Measurements from ENCODE around the gene NOXA1. TPM values are rescaled to one million over a fixed set of nuclear protein-coding genes. Genes with fewer than 3 reads are reported as not detected.

Gene NOXA1
- total and polyA plus RNA-seq, 8 donors, result 6.6 to 45.5 (median 12.6) TPM

GRCh38 chr9:137474271-137474670, 51.1 kb downstream of the NOXA1 start:
- Histone ChIP-seq H3K36me3 (no peaks in the 10 kb centered on the region), H3K4me3 (no peak overlapping the region), H3K4me1 (no peaks in the 10 kb centered on the region), H3K27ac (no peak overlapping the region), H3K9me3 (no peaks in the 10 kb centered on the region), H3K27me3 (no peaks in the 10 kb centered on the region)
- intact Hi-C loops (cut with DNase I), result no loop called here
- ATAC-seq, result no peak
- TF ChIP-seq CTCF (IDR thresholded peaks at IDR 0.05), result no peak
- WGBS, 2 donors, result 96% methylated on average over 18 of the region's 18 CpGs
- FAIRE-seq, result no peak
- peak in 1 of 6 donors; percentile 28 for DNase-seq

- DNase-seq, result no peak
- intact Hi-C loops (cut with DNase I), result no loop called here
- Histone ChIP-seq H3K27me3 (no peaks in the 10 kb centered on the region), H3K4me3 (no peak overlapping the region), H3K36me3 (no peaks in the 10 kb centered on the region), H3K27ac (no peak overlapping the region), H3K4me1 (no peaks in the 10 kb centered on the region), H3K9me3 (no peaks in the 10 kb centered on the region)
- no peak for FAIRE-seq
- no peak for ATAC-seq
- WGBS, 2 donors, result 93 to 94% methylated on average over 3 of the region's 3 CpGs
- no peak for TF ChIP-seq CTCF (IDR thresholded peaks at IDR 0.05)
Observed at GRCh38 chr9:137475666-137476065, 52.5 kb downstream of the NOXA1 start.

DNA sequence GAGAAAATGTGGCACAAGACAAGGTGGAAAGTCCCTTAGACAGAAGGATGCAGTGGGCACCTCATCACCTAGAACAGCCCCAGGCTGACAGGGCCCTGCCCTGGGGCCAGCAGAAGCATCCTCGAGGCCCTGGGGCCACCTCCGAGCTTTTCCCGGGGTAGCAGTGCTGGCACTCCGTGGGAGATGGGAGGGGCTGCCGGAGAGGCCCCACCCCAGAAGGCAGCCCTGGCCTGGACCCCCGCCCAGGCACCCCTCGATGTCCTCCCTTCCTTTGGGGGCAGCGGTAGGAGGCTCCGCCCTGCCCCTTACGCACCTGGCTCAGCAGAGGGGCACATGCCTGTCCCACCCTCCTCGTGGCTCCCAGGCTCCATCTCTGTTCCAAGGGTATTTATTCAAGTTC, 53.7 kb downstream of the NOXA1 start:
- Histone ChIP-seq H3K36me3 (no peaks in the 10 kb centered on the region), H3K27ac (no peak overlapping the region), H3K4me3 (no peak overlapping the region), H3K9me3 (no peaks in the 10 kb centered on the region), H3K27me3 (no peaks in the 10 kb centered on the region), H3K4me1 (no peaks in the 10 kb centered on the region)
- ATAC-seq, result no peak
- intact Hi-C loops (cut with DNase I), result no loop called here
- TF ChIP-seq CTCF (IDR thresholded peaks at IDR 0.05), result no peak
- WGBS, 2 donors, result 89 to 92% methylated on average over 11 of the region's 11 CpGs
- no peak for FAIRE-seq
- peak in 3 of 6 donors; percentile 30 to 55 (median 32) for DNase-seq

- H3K36me3 ChIP-seq, result no peaks in the 10 kb centered on the region
- no peak for TF ChIP-seq CTCF (IDR thresholded peaks at IDR 0.05)
- no peak overlapping the region for H3K27ac ChIP-seq
- no peaks in the 10 kb centered on the region for H3K27me3 ChIP-seq
- no peaks in the 10 kb centered on the region for H3K9me3 ChIP-seq
- H3K4me3 ChIP-seq, result no peak overlapping the region
- intact Hi-C loops (cut with DNase I), result no loop called here
- peak in 3 of 6 donors; percentile 27 to 75 (median 51) for DNase-seq
- H3K4me1 ChIP-seq, result no peaks in the 10 kb centered on the region
- 93 to 95% methylated on average over 29 of the region's 29 CpGs for WGBS, 2 donors
- FAIRE-seq, result no peak
- ATAC-seq, result no peak
Observed at GRCh38 chr9:137477778-137478612, 54.8 kb downstream of the NOXA1 start.

DNA sequence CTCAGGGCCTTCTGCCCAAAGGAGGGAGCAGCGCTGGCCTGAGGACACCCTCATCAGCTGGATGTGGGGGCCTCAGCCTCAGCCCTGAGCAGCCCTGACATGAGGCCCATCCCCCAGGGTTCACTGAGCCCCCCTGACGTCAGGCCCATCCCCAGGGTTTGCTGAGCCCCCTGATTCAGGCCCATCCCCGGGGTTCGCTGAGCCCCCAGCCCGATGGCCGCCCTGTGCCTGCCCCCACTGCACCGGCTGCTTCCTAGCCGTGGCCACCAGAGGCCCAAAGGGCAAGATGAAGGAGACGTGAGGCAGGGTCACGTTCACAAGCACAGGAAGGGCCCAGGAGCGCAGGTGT, 55.4 kb downstream of the NOXA1 start:
- Histone ChIP-seq H3K4me1 (no peaks in the 10 kb centered on the region), H3K4me3 (no peak overlapping the region), H3K27ac (no peak overlapping the region), H3K9me3 (no peaks in the 10 kb centered on the region), H3K36me3 (no peaks in the 10 kb centered on the region), H3K27me3 (no peaks in the 10 kb centered on the region)
- ATAC-seq (no peak), FAIRE-seq (no peak), DNase-seq (peak in 1 of 6 donors; percentile 41)
- TF ChIP-seq CTCF (IDR thresholded peaks at IDR 0.05), result no peak
- intact Hi-C loops (cut with DNase I), result no loop called here
- WGBS, 2 donors, result 90 to 95% methylated on average over 11 of the region's 11 CpGs

Data from pancreas (tissue), 10 donors.